ENCODE results near the gene MAL.

- TF ChIP-seq CTCF (IDR thresholded peaks at IDR 0.05) = no peak
- TF ChIP-seq POLR2A (IDR thresholded peaks at IDR 0.05) = no peak
Observed at GRCh38 chr2:94997981-94998930, 27.3 kb upstream of the MAL start.

All from upper lobe of left lung (tissue), 4 donors.